ENCODE measurements around the gene ZMIZ1.

- TF ChIP-seq POLR2AphosphoS5 (IDR thresholded peaks at IDR 0.05; ENCODE audit: low read depth, low read length) (no peak), REST (IDR thresholded peaks at IDR 0.05; ENCODE audit: insufficient read depth in 1 of 2, low read depth in 2 of 2, low read length in 2 of 2) (no peak), FOXP2 (optimal IDR thresholded peaks at IDR 0.05; ENCODE audit: borderline replicate concordance, extremely low read depth, extremely low read length, insufficient read depth) (no peak)
Observed at GRCh38 chr10:79057481-79058275, 11.1 kb upstream of the ZMIZ1 start.
